Motor neuron (in vitro differentiated cells): ENCODE results near the gene AFAP1L2. TPM values are rescaled to one million over a fixed set of nuclear protein-coding genes. Genes with fewer than 3 reads are reported as not detected.

Experiments used
- ATAC-seq, 8 experiments: fragments of 200-7000 bp; cut with Tn5 transposase; replicated peaks in 6 of 8; 2 replicates each; pipeline ENCODE4 v1.8.0; 2021; ENCODE audit warnings: mild to moderate bottlenecking in 8 of 8, moderate library complexity in 8 of 8
- H3K27ac ChIP-seq, 2 donors: fragments of 250-450 bp; sonication (Bioruptor Pico); 2 replicates each; pipeline ENCODE4 v1.9.0; 2021; ENCODE audit warnings: antibody characterized with exemption in 2 of 2, mild to moderate bottlenecking in 2 of 2, moderate library complexity in 1 of 2
- H3K4me1 ChIP-seq, 2 donors: fragments of 250-450 bp; sonication (Bioruptor Pico); replicated peaks in 1 of 2; 2 replicates each; pipeline ENCODE4 v1.6.1; 2021; ENCODE audit warnings: antibody characterized with exemption in 2 of 2, mild to moderate bottlenecking in 2 of 2, moderate library complexity in 1 of 2
- H3K4me3 ChIP-seq, 5 donors: fragments of 250-450 bp; sonication (Bioruptor Pico); 2 replicates each; pipeline ENCODE4 v1.9.0; 2021; ENCODE audit warnings: antibody characterized with exemption in 5 of 5, mild to moderate bottlenecking in 5 of 5, moderate library complexity in 4 of 5
- WGBS, 10 experiments: fragments of 450-650 bp; shearing (Covaris generic); methylation state at CpG; one replicate each; pipeline ENCODE4 v1.0.0; 2022; 5-methylcytosine and 5-hydroxymethylcytosine counted together
- in situ Hi-C, 9 experiments: fragments of 400-800 bp; cut with MboI; loops; one replicate each; pipeline ENCODE4 v1.15.0; 2021; ENCODE audit warnings: low sequenced_read_pairs in 9 of 9, low pct_unique_long_range_greater_than_20kb in 2 of 9; ENCODE audit not compliant: unreplicated experiment in 9 of 9
- total RNA-seq, 8 experiments: library from RNA; unstranded; fragments of 300-600 nt; gene quantifications; 2 replicates each; pipeline versions ENCODE4 v1.2.3 to v1.2.4, GENCODE V29; 2022

The AFAP1L2 gene
- total RNA-seq, 8 experiments from 2014 or later, result 3.6 to 111 (median 16.4) TPM

- 100% methylated on average over 1 of the region's 1 CpG; no CpG with 5 or more reads in 8 of the 10 experiments for WGBS, 10 experiments
- Histone ChIP-seq H3K27ac (no peak overlapping the region), H3K4me3 (no peak overlapping the region), H3K4me1 (no peaks in the 10 kb centered on the region)
- in situ Hi-C loops, result no loop called here
- no peak for ATAC-seq
Observed at GRCh38 chr10:114250716-114251115, 153.6 kb downstream of the AFAP1L2 start.

GRCh38 chr10:114250236-114250635, 154.1 kb downstream of the AFAP1L2 start:
- H3K4me3 ChIP-seq, result no peak overlapping the region
- no peak for ATAC-seq
- H3K4me1 ChIP-seq, result no peaks in the 10 kb centered on the region
- H3K27ac ChIP-seq, result no peak overlapping the region
- WGBS, 10 experiments, result 67 to 100% (median 98%) methylated on average over 1 to 5 of the region's 6 CpGs; no CpG with 5 or more reads in 2 of the 10 experiments
- in situ Hi-C loops, result no loop called here

GRCh38 chr10:114246679-114247305, 157.5 kb downstream of the AFAP1L2 start:
- no peak overlapping the region for H3K4me3 ChIP-seq
- WGBS, 10 experiments, result 54 to 100% (median 82%) methylated on average over 1 to 5 of the region's 7 CpGs
- H3K27ac ChIP-seq, result no peak overlapping the region
- no peaks in the 10 kb centered on the region for H3K4me1 ChIP-seq
- ATAC-seq, result no peak
- in situ Hi-C loops, result no loop called here

DNA sequence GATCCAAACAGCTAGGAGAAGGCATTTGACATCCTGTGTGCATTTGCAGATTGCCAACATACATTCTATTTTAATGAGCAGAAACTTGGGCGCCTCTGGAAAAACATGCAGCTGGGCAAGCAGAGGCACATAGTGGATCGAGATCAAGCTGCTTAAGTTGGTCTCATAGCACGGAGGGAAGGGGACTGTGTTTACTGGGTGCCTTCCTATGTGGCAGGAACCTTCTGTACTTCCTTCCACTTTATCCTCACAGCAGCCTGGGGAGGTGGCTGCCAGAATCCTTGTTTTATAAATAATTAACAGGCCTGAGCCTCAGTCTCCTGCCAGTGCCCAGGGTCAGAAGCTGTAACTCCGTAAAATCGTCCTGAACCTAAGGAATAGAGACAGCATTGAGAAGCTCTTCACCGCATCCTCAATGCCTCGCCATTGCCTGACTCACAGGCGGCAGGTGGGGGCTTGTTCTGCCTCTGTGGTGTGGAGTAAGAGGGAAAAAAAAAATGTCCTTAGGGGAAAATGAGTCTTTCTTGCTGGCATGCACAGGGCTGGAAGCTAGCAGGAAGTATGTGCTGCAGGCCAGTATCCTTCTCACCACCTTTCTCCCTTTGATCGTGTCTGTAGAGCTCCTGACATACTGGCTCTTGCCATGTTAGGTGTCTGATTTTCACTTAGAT, 159.0 kb downstream of the AFAP1L2 start:
- Histone ChIP-seq H3K27ac (no peak overlapping the region), H3K4me3 (no peak overlapping the region), H3K4me1 (no peaks in the 10 kb centered on the region)
- peak in 2 of 8 experiments; percentile 38 to 57 for ATAC-seq
- in situ Hi-C loops, result no loop called here
- WGBS, 10 experiments, result 58 to 87% (median 80%) methylated on average over 1 to 6 of the region's 9 CpGs; no CpG with 5 or more reads in 3 of the 10 experiments

Other genes starting within 250 kb of the AFAP1L2 start
- 10 to 100 TPM in 7 of 8 experiments, 1 to 10 TPM in 1; 9.6 to 23.1 (median 17.4) TPM for gene CCDC186, start 230.3 kb downstream of the AFAP1L2 start, total RNA-seq
- under 1 TPM in 6 of 8 experiments, not detected in 2; under 0.01 to 0.18 (median 0.11) TPM for gene TDRD1, start 225.1 kb downstream of the AFAP1L2 start, total RNA-seq
- 1 to 10 TPM in 1 of 8 experiments, under 1 TPM in 6, not detected in 1; 0.08 to 3.3 (median 0.23) TPM for gene VWA2, start 165.2 kb downstream of the AFAP1L2 start, total RNA-seq